Measurements from ENCODE around the gene ADGRL1. TPM values are rescaled to one million over a fixed set of nuclear protein-coding genes. Genes with fewer than 3 reads are reported as not detected.

ADGRL1 gene
- total RNA-seq, 1 experiment from 2014 or later: 88.6 TPM

DNA sequence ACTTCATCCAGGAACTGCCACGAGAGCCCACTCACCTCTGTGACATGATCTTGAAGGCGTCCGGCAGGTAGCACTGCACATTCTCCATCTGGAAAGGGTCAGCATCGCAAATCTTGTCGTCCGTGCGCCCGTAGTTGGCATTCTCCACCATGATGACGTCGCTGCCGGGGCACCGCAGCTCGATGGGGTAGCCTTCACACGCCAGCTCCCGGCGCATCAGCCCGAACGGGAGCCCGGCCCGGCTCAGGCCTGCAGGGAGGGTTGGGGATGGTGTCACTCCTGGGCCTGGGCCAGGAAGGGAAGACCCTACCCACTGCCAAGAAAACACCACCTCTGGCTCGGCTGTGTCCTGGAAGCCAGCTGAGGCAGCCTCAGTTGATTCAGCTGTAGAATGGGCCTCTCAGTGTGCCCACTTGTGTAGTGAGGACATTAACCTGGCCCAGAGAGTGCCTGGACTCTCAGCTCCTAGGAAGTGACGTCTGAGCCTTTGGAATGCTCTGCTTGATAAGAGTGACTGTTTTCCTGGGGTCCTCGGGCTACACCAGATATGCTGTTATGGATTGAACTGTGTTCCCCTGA lies 28.4 kb downstream of the ADGRL1 start:
- Histone ChIP-seq H3K4me1 (ENCODE audit: control insufficient read depth in 1 of 2, insufficient read depth in 2 of 2, low read length in 2 of 2) (no peaks in the 10 kb centered on the region), H4K20me1 (ENCODE audit: insufficient read depth) (no peaks in the 10 kb centered on the region), H3K27ac (ENCODE audit: low read depth, low read length) (no peak overlapping the region), H3K9me3 (ENCODE audit: control insufficient read depth in 1 of 2, insufficient read depth in 1 of 2, low read depth in 1 of 2, low read length in 2 of 2) (no peaks in the 10 kb centered on the region), H3K79me2 (ENCODE audit: insufficient read depth, low read length) (peaks cover 10% of the 10 kb centered on the region; the same call in 1 of the 2 replicates), H3K36me3 (ENCODE audit: control insufficient read depth in 1 of 2, insufficient read depth in 2 of 2, low read length in 2 of 2) (peaks cover 7 to 17% of the 10 kb centered on the region in 2 experiments; a peak in 3 of 4 replicates), H3K9ac (ENCODE audit: low read length) (no peak overlapping the region), H3K4me2 (ENCODE audit: low read length) (no peak overlapping the region), H3K9me2 (ENCODE audit: insufficient read depth) (no peaks in the 10 kb centered on the region), H3K4me3 (replicated peaks in 1 of 2; ENCODE audit: low read depth in 1 of 2, low read length in 2 of 2) (no peak overlapping the region), H3K27me3 (ENCODE audit: insufficient read depth, low read length) (no peaks in the 10 kb centered on the region), H2AFZ (ENCODE audit: low read depth, low read length, poor library complexity, severe bottlenecking) (no peak overlapping the region)
- intact Hi-C loops (cut with micrococcal nuclease): no loop called here
- DNase-seq (ENCODE audit: low read depth, low spot score) (no peak), ATAC-seq (no peak)
- CTCF ChIA-PET: no interaction called here
- no peak for TF ChIP-seq SP1 (IDR thresholded peaks at IDR 0.05; ENCODE audit: low read depth)
- no peak for TF ChIP-seq ZFX (IDR thresholded peaks at IDR 0.05)
- TF ChIP-seq, protein P1, sequence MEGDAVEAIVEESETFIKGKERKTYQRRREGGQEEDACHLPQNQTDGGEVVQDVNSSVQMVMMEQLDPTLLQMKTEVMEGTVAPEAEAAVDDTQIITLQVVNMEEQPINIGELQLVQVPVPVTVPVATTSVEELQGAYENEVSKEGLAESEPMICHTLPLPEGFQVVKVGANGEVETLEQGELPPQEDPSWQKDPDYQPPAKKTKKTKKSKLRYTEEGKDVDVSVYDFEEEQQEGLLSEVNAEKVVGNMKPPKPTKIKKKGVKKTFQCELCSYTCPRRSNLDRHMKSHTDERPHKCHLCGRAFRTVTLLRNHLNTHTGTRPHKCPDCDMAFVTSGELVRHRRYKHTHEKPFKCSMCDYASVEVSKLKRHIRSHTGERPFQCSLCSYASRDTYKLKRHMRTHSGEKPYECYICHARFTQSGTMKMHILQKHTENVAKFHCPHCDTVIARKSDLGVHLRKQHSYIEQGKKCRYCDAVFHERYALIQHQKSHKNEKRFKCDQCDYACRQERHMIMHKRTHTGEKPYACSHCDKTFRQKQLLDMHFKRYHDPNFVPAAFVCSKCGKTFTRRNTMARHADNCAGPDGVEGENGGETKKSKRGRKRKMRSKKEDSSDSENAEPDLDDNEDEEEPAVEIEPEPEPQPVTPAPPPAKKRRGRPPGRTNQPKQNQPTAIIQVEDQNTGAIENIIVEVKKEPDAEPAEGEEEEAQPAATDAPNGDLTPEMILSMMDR (IDR thresholded peaks at IDR 0.05 in 2 of 3, conservative IDR thresholded peaks at IDR 0.05 in 1 of 3; ENCODE audit: borderline replicate concordance in 1 of 3, insufficient read depth in 1 of 3, low read depth in 2 of 3, low read length in 2 of 3): no peak
- no peak for TF ChIP-seq POLR2AphosphoS5 (IDR thresholded peaks at IDR 0.05; ENCODE audit: low read depth, low read length)
- TF ChIP-seq TCF7L2 (IDR thresholded peaks at IDR 0.05; ENCODE audit: borderline replicate concordance, extremely low read depth, insufficient read depth, insufficient read length): no peak
- TF ChIP-seq, protein P2, sequence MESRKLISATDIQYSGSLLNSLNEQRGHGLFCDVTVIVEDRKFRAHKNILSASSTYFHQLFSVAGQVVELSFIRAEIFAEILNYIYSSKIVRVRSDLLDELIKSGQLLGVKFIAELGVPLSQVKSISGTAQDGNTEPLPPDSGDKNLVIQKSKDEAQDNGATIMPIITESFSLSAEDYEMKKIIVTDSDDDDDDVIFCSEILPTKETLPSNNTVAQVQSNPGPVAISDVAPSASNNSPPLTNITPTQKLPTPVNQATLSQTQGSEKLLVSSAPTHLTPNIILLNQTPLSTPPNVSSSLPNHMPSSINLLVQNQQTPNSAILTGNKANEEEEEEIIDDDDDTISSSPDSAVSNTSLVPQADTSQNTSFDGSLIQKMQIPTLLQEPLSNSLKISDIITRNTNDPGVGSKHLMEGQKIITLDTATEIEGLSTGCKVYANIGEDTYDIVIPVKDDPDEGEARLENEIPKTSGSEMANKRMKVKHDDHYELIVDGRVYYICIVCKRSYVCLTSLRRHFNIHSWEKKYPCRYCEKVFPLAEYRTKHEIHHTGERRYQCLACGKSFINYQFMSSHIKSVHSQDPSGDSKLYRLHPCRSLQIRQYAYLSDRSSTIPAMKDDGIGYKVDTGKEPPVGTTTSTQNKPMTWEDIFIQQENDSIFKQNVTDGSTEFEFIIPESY (IDR thresholded peaks at IDR 0.05; ENCODE audit: extremely low read depth, insufficient replicate concordance, low read length): no peak
- no peak for TF ChIP-seq EZH2phosphoT487 (IDR thresholded peaks at IDR 0.05; ENCODE audit: borderline replicate concordance)
- TF ChIP-seq, protein P3, sequence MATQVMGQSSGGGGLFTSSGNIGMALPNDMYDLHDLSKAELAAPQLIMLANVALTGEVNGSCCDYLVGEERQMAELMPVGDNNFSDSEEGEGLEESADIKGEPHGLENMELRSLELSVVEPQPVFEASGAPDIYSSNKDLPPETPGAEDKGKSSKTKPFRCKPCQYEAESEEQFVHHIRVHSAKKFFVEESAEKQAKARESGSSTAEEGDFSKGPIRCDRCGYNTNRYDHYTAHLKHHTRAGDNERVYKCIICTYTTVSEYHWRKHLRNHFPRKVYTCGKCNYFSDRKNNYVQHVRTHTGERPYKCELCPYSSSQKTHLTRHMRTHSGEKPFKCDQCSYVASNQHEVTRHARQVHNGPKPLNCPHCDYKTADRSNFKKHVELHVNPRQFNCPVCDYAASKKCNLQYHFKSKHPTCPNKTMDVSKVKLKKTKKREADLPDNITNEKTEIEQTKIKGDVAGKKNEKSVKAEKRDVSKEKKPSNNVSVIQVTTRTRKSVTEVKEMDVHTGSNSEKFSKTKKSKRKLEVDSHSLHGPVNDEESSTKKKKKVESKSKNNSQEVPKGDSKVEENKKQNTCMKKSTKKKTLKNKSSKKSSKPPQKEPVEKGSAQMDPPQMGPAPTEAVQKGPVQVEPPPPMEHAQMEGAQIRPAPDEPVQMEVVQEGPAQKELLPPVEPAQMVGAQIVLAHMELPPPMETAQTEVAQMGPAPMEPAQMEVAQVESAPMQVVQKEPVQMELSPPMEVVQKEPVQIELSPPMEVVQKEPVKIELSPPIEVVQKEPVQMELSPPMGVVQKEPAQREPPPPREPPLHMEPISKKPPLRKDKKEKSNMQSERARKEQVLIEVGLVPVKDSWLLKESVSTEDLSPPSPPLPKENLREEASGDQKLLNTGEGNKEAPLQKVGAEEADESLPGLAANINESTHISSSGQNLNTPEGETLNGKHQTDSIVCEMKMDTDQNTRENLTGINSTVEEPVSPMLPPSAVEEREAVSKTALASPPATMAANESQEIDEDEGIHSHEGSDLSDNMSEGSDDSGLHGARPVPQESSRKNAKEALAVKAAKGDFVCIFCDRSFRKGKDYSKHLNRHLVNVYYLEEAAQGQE (IDR thresholded peaks at IDR 0.05; ENCODE audit: low read depth): no peak
- TF ChIP-seq EGR1 (IDR thresholded peaks at IDR 0.05; ENCODE audit: low read depth): no peak
- TF ChIP-seq EZH2 (IDR thresholded peaks at IDR 0.05): no peak
- TF ChIP-seq RAD21 (IDR thresholded peaks at IDR 0.05; ENCODE audit: low read depth): no peak
- no peak for TF ChIP-seq SRF (IDR thresholded peaks at IDR 0.05; ENCODE audit: low read depth)
- RAD21 ChIA-PET (ENCODE audit: low non-redundant PET in 1 of 2, low total read pairs in 2 of 2, uncharacterized antibody in 2 of 2, unreplicated experiment in 2 of 2): no interaction called here
- POLR2A ChIA-PET: no interaction called here
- BruUV-seq (replicated peaks): no TSS peak
